Heart left ventricle (tissue), 16 donors: ENCODE results near the gene SLC12A3. TPM values are rescaled to one million over a fixed set of nuclear protein-coding genes. Genes with fewer than 3 reads are reported as not detected.
A peak's percentile ranks its signal among the peaks of the same experiment; 100 is the strongest.

Source experiments
- ATAC-seq, 4 donors: fragments of 200-7000 bp; cut with Tn5 transposase; one replicate each; pipeline ENCODE4 v1.9.1; 2020 to 2022; ENCODE audit warnings: moderate library complexity in 4 of 4, mild to moderate bottlenecking in 3 of 4, moderate number of reproducible peaks in 1 of 4
- DNase-seq, 5 donors: peaks; one replicate each; pipeline ENCODE4 v3.0.0-alpha.2; 2020
- H3K27ac ChIP-seq, 12 donors: fragments of 200-600 bp; sonication (generic) in 4 of 12; one replicate each; pipeline versions ENCODE4 v1.5.0 to v1.8.0; 2016 to 2022; ENCODE audit warnings: mild to moderate bottlenecking in 2 of 12
- H3K27me3 ChIP-seq, 9 donors: fragments of 200-600 bp; sonication (generic) in 2 of 9; one replicate each; pipeline versions ENCODE4 v1.5.1 to v1.8.0; 2016 to 2022; ENCODE audit warnings: mild to moderate bottlenecking in 3 of 9
- H3K36me3 ChIP-seq, 9 donors: fragments of 200-600 bp; sonication (generic) in 2 of 9; one replicate each; pipeline versions ENCODE4 v1.5.0 to v1.8.0; 2018 to 2022; ENCODE audit warnings: mild to moderate bottlenecking in 2 of 9
- H3K4me1 ChIP-seq, 12 donors: fragments of 200-600 bp; sonication (generic) in 4 of 12; one replicate each; pipeline versions ENCODE4 v1.5.0 to v1.8.0; 2016 to 2022; ENCODE audit warnings: mild to moderate bottlenecking in 3 of 12
- H3K4me3 ChIP-seq, 12 donors: fragments of 200-600 bp; sonication (generic) in 4 of 12; one replicate each; pipeline versions ENCODE4 v1.5.0 to v1.8.0; 2017 to 2022; ENCODE audit warnings: mild to moderate bottlenecking in 9 of 12, moderate library complexity in 4 of 12
- H3K9me3 ChIP-seq, 12 donors: fragments of 200-600 bp; sonication (generic) in 4 of 12; one replicate each; pipeline versions ENCODE4 v1.5.0 to v1.8.0; 2016 to 2022; ENCODE audit warnings: mild to moderate bottlenecking in 1 of 12
- CTCF ChIP-seq, 12 donors: fragments of 200-600 bp; sonication (generic) in 4 of 12; IDR thresholded peaks; one replicate each; pipeline versions ENCODE4 v1.5.0 to v1.8.0; 2018 to 2022; ENCODE audit warnings: antibody characterized with exemption in 12 of 12, mild to moderate bottlenecking in 5 of 12
- POLR2A ChIP-seq, 2 donors: fragments of 450-650 bp; IDR thresholded peaks; one replicate each; pipeline ENCODE4 v1.6.1; 2017; ENCODE audit warnings: antibody characterized with exemption in 2 of 2, mild to moderate bottlenecking in 2 of 2, moderate library complexity in 2 of 2
- WGBS, 4 donors: extraction: QIAGEN DNeasy Blood & Tissue Kit in 2 of 4; methylation state at CpG; one replicate each; pipeline versions ENCODE4 v1.1.5 to v1.1.7; 2013 to 2018; 5-methylcytosine and 5-hydroxymethylcytosine counted together
- intact Hi-C, 10 donors: fragments of 100-400 bp; cut with DNase I; formaldehyde crosslinking; loops; one replicate each; pipeline versions ENCODE4 v1.11.1 to v1.14.2; 2022
- polyA plus RNA-seq, 2 donors: library from polyadenylated mRNA; stranded (reverse); fragments of 200-250 nt; gene quantifications; one replicate each; pipeline ENCODE4 v1.2.3, GENCODE V29; 2013
- total RNA-seq, 9 donors: library from RNA; depleted of rRNA in 2 of 9; stranded (reverse); fragments of >200 nt in 2 of 9; fragmentation: NEBNext Ultra II Directional in 3 of 9; extraction: Animal tissue kit (Norgen Biotek cat#: 25700) in 3 of 9; gene quantifications; one replicate each; pipeline versions ENCODE4 v1.1.0 to v1.2.4, GENCODE V29; 2016 to 2023
- donor health status: ischemic (EF 13 %, LVEDD 7.1; RV severe dilation, severe dysfunction).
- donor health status: healthy with polysubstance abuse.
- donor health status: DM: no; HTN: yes; CAD: no.
- donor health status: DM: no; HTN: no; CAD: no.
- donor health status: ischemic (EF 25% LVEDD 6.9; RV normal size, moderate dysfunction).
- donor health status: ischemic (EF 25% LVEDD 5.7; RV mildly dilated, moderate dysfunction).
- donor health status: healthy.
- donor health status: DM: yes; HTN: yes; CAD: no.
- donor health status: ischemic (EF 35%, LVEDD 5.7; RV mildly dilated, moderate dysfunction).
- donor health status: nonischemic (EF 11% LVEDD 7.7; RV severe dilation, severe dysfunction).
- donor health status: DM: yes; HTN: yes; CAD: no.
- donor health status: PGD.
- donor health status: ischemic (EF 29% LVEDD 5.4; RV normal size, mild dysfunction).
- donor health status: nonischemic (EF 23%, LVEDD 6.1; RV moderate dilation, normal function).

Gene SLC12A3
- total and polyA plus RNA-seq, 11 donors = 0.08 TPM; not detected in 10

- Histone ChIP-seq H3K9me3 (no peaks in the 10 kb centered on the region), H3K36me3 (no peaks in the 10 kb centered on the region), H3K4me3 (no peak overlapping the region), H3K4me1 (peaks cover 0 to 22% (median 5%) of the 10 kb centered on the region in 12 donors), H3K27me3 (no peaks in the 10 kb centered on the region), H3K27ac (no peak overlapping the region)
- ATAC-seq (no peak), DNase-seq (no peak)
- intact Hi-C loops = loop anchor here (5.0 to 10.0 kb wide), 9 partner anchors 43 to 305 kb away; partner anchors contain the start of gene HERPUD1 (in 8 of the 10)
- WGBS, 4 donors = 85 to 91% (median 88%) methylated on average over 19 to 24 of the region's 24 CpGs
- TF ChIP-seq CTCF (IDR thresholded peaks at IDR 0.05) (no peak), POLR2A (IDR thresholded peaks at IDR 0.05) (no peak)
Measured at GRCh38 chr16:56869513-56870275, 4.7 kb downstream of the SLC12A3 start.

DNA sequence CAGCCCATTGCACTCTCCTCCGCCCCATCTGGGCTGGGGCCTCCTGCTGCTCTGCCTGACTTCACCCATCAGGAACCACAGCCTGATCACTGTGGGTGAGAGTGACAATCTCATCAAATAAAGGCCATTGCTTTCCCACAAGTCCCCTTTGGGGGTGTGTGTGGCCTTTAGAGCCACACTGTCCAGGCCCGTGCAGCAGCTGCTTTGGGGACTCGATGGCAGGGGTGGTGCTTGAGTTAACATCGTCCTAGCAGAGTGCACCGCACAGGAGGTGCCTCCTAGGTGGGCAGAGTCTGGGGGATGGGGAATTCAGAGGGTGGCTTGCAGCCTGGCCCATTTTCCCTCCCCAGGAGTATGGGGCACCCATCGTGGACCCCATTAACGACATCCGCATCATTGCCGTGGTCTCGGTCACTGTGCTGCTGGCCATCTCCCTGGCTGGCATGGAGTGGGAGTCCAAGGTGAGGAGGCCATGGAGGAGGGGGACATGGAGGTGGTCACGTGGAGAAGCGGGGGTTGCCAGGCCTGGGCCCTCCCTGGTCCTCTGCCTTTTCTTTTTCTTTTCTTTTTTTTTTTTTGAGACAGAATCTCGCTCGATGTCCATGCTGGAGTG, 5.4 kb downstream of the SLC12A3 start:
- DNase-seq (no peak), ATAC-seq (no peak)

DNA sequence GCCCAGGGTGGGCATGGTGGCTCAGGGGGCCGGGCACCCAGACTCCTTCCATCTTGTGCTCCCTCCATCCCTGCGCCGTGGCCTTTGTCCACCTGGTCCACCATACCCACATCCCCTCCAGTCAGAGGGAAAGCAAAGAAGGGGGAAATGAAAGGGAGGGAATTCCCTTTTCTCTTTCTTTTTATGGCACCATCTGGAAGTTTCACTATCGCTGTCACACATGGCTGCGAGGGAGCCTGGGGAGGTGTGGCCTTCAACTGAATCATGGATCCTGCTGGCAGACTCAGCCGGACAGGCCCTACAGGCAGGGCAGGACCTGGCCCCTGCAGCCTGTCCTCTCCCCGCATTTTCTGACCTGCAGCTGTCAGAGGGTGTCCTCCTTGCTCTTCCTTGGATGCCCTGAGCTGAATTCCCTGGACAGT, 6.2 kb downstream of the SLC12A3 start:
- Histone ChIP-seq H3K4me1 (peaks cover 0 to 22% (median 5%) of the 10 kb centered on the region in 12 donors), H3K27me3 (no peaks in the 10 kb centered on the region), H3K9me3 (no peaks in the 10 kb centered on the region), H3K4me3 (no peak overlapping the region), H3K36me3 (no peaks in the 10 kb centered on the region), H3K27ac (no peak overlapping the region)
- ATAC-seq = peak in 1 of 4 donors; percentile 22
- intact Hi-C loops = no loop called here
- no peak for DNase-seq
- TF ChIP-seq CTCF (IDR thresholded peaks at IDR 0.05) (no peak), POLR2A (IDR thresholded peaks at IDR 0.05) (no peak)
- 69 to 78% (median 73%) methylated on average over 7 of the region's 7 CpGs for WGBS, 4 donors

More for the DNA sequence above, 5.4 kb downstream of the SLC12A3 start:
- Histone ChIP-seq H3K36me3 (no peaks in the 10 kb centered on the region), H3K9me3 (no peaks in the 10 kb centered on the region), H3K27me3 (no peaks in the 10 kb centered on the region), H3K27ac (no peak overlapping the region), H3K4me1 (peaks cover 0 to 22% (median 5%) of the 10 kb centered on the region in 12 donors), H3K4me3 (no peak overlapping the region)
- intact Hi-C loops = no loop called here
- TF ChIP-seq CTCF (IDR thresholded peaks at IDR 0.05) (no peak), POLR2A (IDR thresholded peaks at IDR 0.05) (no peak)
- 92 to 97% (median 94%) methylated on average over 9 to 14 of the region's 14 CpGs for WGBS, 4 donors

GRCh38 chr16:56872863-56873391, 7.9 kb downstream of the SLC12A3 start:
- Histone ChIP-seq H3K27ac (peak overlapping the region in 1 of 12 donors; percentile 42), H3K27me3 (no peaks in the 10 kb centered on the region), H3K36me3 (no peaks in the 10 kb centered on the region), H3K4me3 (no peak overlapping the region), H3K9me3 (no peaks in the 10 kb centered on the region), H3K4me1 (peaks cover 0 to 17% (median 0%) of the 10 kb centered on the region in 12 donors)
- 88 to 94% (median 92%) methylated on average over 10 of the region's 10 CpGs for WGBS, 4 donors
- DNase-seq (no peak), ATAC-seq (peak in 3 of 4 donors; percentile 35 to 67 (median 37))
- no peak for TF ChIP-seq CTCF (IDR thresholded peaks at IDR 0.05)
- no peak for TF ChIP-seq POLR2A (IDR thresholded peaks at IDR 0.05)
- intact Hi-C loops = no loop called here
